K562 (cell line): ENCODE data around the gene TMEM53. TPM values are rescaled to one million over a fixed set of nuclear protein-coding genes. Genes with fewer than 3 reads are reported as not detected.

Experiments used
- COPS2 ChIP-seq: fragments of 450-650 bp; conservative IDR thresholded peaks from 2 replicates; pipeline ENCODE4 v1.6.1; 2016; ENCODE audit warnings: mild to moderate bottlenecking, moderate library complexity
- E2F3 ChIP-seq: fragments of 250-450 bp; sonication (Bioruptor Pico); IDR thresholded peaks from 2 replicates; pipeline ENCODE4 v1.4.0; 2020; ENCODE audit warnings: mild to moderate bottlenecking
- ELK1 ChIP-seq: sonication (generic); formaldehyde crosslinking; IDR thresholded peaks from 2 replicates; pipeline ENCODE4 v1.8.1; 2022; ENCODE audit warnings: missing genetic modification reagents
- FOXA1 ChIP-seq: fragments of 450-650 bp; IDR thresholded peaks from 2 replicates; pipeline ENCODE4 v1.6.1; 2016; ENCODE audit warnings: mild to moderate bottlenecking, borderline replicate concordance
- HLTF ChIP-seq: fragments of 450-650 bp; IDR thresholded peaks from 2 replicates; pipeline ENCODE4 v1.6.1; 2016
- HNRNPLL ChIP-seq: fragments of 200-400 bp; formaldehyde crosslinking; IDR thresholded peaks from 2 replicates; pipeline ENCODE4 v1.6.1; 2017; ENCODE audit warnings: low read length, low read depth, mild to moderate bottlenecking; ENCODE audit not compliant: poor library complexity, severe bottlenecking
- MTA1 ChIP-seq: fragments of 450-650 bp; IDR thresholded peaks from 2 replicates; pipeline ENCODE4 v1.6.1; 2017; ENCODE audit warnings: borderline replicate concordance
- NCOR1 ChIP-seq: fragments of 450-650 bp; IDR thresholded peaks from 2 replicates; pipeline ENCODE4 v1.6.1; 2016; ENCODE audit warnings: mild to moderate bottlenecking, moderate library complexity
- POLR2AphosphoS5 ChIP-seq: IDR thresholded peaks from 2 replicates; pipeline ENCODE4 v1.6.1; 2011; ENCODE audit warnings: mild to moderate bottlenecking, low read depth, low read length, moderate library complexity; ENCODE audit not compliant: control insufficient read depth, insufficient read depth
- PTTG1 ChIP-seq: fragments of 450-650 bp; IDR thresholded peaks from 2 replicates; pipeline ENCODE4 v1.6.1; 2016; ENCODE audit warnings: low read depth, mild to moderate bottlenecking, missing genetic modification characterization, missing compliant biosample characterization
- STAT5A ChIP-seq: IDR thresholded peaks from 2 replicates; pipeline ENCODE4 v1.6.1; 2012; ENCODE audit warnings: low read length, inconsistent platforms, borderline replicate concordance
- ZBTB33 ChIP-seq: sonication (generic); formaldehyde crosslinking; IDR thresholded peaks from 2 replicates; pipeline ENCODE4 v1.8.1; 2023; ENCODE audit warnings: mild to moderate bottlenecking, missing genetic modification reagents
- ZNF280B ChIP-seq: fragments of 250-450 bp; sonication (Bioruptor Pico); IDR thresholded peaks from 2 replicates; pipeline ENCODE4 v1.5.1; 2021; ENCODE audit warnings: mild to moderate bottlenecking
- ZNF561 ChIP-seq: fragments of 450-650 bp; formaldehyde crosslinking; conservative IDR thresholded peaks from 2 replicates; pipeline ENCODE4 v1.4.0; 2020; ENCODE audit warnings: mild to moderate bottlenecking, moderate library complexity
- polyA plus RNA-seq, 8 experiments: library from polyadenylated mRNA; depleted of rRNA in 4 of 8; stranded (reverse) in 5 of 8; unstranded in 3 of 8; fragments of >200 nt; fragmentation: Nextera tagmentation in 2 of 8; fragmentation: Illumina TruSeq in 1 of 8; extraction: Ambion mirVana in 2 of 8; extraction: Trizol in 1 of 8; gene quantifications; 2 replicates each; pipeline versions ENCODE4 v1.2.1 to v1.2.3, GENCODE V29; 2011 to 2014; ENCODE audit warnings: inconsistent platforms in 1 of 8, missing spikeins in 1 of 8
- total RNA-seq, 7 experiments: library from RNA; depleted of rRNA in 6 of 7; stranded (reverse); fragments of >200 nt in 6 of 7; fragmentation: Illumina TruSeq in 2 of 7; extraction: Trizol in 2 of 7; gene quantifications; 2 replicates each; pipeline versions ENCODE4 v1.2.1 to v1.2.3, GENCODE V29; 2011 to 2021; ENCODE audit warnings: low replicate concordance in 1 of 7
- TF ChIP-seq, protein P1 (sequence below), 3 experiments: fragments of 200-800 bp in 1 of 3; fragments of 250-450 bp in 1 of 3; fragments of 450-650 bp in 1 of 3; sonication (Bioruptor Pico) in 1 of 3; sonication (Bioruptor generic) in 1 of 3; formaldehyde crosslinking in 1 of 3; IDR thresholded peaks; 2 replicates each; pipeline versions ENCODE4 v1.6.1 to v1.8.0; 2016 to 2022; ENCODE audit warnings: mild to moderate bottlenecking in 2 of 3, missing genetic modification characterization in 2 of 3, missing compliant biosample characterization in 1 of 3, moderate library complexity in 1 of 3
- TF ChIP-seq, protein P2 (sequence below): fragments of 200-800 bp; sonication (Bioruptor generic); IDR thresholded peaks from 2 replicates; pipeline ENCODE4 v1.6.1; 2017; ENCODE audit warnings: missing genetic modification characterization, missing compliant biosample characterization
- TF ChIP-seq, protein P3 (sequence below): fragments of 250-450 bp; sonication (Bioruptor Pico); IDR thresholded peaks from 2 replicates; pipeline ENCODE4 v1.8.0; 2022; ENCODE audit warnings: moderate library complexity, mild to moderate bottlenecking, inconsistent platforms

Gene TMEM53
- total and polyA plus RNA-seq, 9 of the 15 experiments (the other 6 are each of a cell fraction or from before 2014, with no cell fraction given) = 0.23 to 3.7 (median 2.0) TPM

- TF ChIP-seq, protein P1, sequence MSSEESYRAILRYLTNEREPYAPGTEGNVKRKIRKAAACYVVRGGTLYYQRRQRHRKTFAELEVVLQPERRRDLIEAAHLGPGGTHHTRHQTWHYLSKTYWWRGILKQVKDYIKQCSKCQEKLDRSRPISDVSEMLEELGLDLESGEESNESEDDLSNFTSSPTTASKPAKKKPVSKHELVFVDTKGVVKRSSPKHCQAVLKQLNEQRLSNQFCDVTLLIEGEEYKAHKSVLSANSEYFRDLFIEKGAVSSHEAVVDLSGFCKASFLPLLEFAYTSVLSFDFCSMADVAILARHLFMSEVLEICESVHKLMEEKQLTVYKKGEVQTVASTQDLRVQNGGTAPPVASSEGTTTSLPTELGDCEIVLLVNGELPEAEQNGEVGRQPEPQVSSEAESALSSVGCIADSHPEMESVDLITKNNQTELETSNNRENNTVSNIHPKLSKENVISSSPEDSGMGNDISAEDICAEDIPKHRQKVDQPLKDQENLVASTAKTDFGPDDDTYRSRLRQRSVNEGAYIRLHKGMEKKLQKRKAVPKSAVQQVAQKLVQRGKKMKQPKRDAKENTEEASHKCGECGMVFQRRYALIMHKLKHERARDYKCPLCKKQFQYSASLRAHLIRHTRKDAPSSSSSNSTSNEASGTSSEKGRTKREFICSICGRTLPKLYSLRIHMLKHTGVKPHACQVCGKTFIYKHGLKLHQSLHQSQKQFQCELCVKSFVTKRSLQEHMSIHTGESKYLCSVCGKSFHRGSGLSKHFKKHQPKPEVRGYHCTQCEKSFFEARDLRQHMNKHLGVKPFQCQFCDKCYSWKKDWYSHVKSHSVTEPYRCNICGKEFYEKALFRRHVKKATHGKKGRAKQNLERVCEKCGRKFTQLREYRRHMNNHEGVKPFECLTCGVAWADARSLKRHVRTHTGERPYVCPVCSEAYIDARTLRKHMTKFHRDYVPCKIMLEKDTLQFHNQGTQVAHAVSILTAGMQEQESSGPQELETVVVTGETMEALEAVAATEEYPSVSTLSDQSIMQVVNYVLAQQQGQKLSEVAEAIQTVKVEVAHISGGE (CRISPR knock-in tag; IDR thresholded peaks at IDR 0.05) = no peak
- TF ChIP-seq, protein P2, sequence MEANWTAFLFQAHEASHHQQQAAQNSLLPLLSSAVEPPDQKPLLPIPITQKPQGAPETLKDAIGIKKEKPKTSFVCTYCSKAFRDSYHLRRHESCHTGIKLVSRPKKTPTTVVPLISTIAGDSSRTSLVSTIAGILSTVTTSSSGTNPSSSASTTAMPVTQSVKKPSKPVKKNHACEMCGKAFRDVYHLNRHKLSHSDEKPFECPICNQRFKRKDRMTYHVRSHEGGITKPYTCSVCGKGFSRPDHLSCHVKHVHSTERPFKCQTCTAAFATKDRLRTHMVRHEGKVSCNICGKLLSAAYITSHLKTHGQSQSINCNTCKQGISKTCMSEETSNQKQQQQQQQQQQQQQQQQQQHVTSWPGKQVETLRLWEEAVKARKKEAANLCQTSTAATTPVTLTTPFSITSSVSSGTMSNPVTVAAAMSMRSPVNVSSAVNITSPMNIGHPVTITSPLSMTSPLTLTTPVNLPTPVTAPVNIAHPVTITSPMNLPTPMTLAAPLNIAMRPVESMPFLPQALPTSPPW (CRISPR knock-in tag) = no peak
- TF ChIP-seq E2F3 (CRISPR knock-in tag) (no peak), STAT5A (peak; percentile 45; the same call in 1 of the 2 replicates), HNRNPLL (no peak), HLTF (no peak), ZNF280B (CRISPR knock-in tag) (no peak), NCOR1 (peak; percentile 47; the same call in 1 of the 2 replicates), ELK1 (CRISPR knock-in tag) (no peak), PTTG1 (tag) (no peak), ZBTB33 (CRISPR knock-in tag) (no peak), COPS2 (no peak), MTA1 (no peak), ZNF561 (CRISPR knock-in tag) (no peak), FOXA1 (no peak), POLR2AphosphoS5 (peak; percentile 80)
- TF ChIP-seq, protein P3, sequence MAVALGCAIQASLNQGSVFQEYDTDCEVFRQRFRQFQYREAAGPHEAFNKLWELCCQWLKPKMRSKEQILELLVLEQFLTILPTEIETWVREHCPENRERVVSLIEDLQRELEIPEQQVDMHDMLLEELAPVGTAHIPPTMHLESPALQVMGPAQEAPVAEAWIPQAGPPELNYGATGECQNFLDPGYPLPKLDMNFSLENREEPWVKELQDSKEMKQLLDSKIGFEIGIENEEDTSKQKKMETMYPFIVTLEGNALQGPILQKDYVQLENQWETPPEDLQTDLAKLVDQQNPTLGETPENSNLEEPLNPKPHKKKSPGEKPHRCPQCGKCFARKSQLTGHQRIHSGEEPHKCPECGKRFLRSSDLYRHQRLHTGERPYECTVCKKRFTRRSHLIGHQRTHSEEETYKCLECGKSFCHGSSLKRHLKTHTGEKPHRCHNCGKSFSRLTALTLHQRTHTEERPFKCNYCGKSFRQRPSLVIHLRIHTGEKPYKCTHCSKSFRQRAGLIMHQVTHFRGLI (CRISPR knock-in tag) = no peak
These were observed 41.7 kb downstream of the TMEM53 start (continued) for GRCh38 chr1:44632598-44632997.
